GM12872 (cell line): ENCODE measurements around the gene COMMD6.

Experiments
- TF ChIP-seq, protein P1 (sequence below): IDR thresholded peaks from 3 replicates; pipeline ENCODE4 v1.5.1; 2011; ENCODE audit warnings: low read depth, mild to moderate bottlenecking, low read length, moderate library complexity; ENCODE audit not compliant: insufficient read depth

Gene COMMD6

DNA sequence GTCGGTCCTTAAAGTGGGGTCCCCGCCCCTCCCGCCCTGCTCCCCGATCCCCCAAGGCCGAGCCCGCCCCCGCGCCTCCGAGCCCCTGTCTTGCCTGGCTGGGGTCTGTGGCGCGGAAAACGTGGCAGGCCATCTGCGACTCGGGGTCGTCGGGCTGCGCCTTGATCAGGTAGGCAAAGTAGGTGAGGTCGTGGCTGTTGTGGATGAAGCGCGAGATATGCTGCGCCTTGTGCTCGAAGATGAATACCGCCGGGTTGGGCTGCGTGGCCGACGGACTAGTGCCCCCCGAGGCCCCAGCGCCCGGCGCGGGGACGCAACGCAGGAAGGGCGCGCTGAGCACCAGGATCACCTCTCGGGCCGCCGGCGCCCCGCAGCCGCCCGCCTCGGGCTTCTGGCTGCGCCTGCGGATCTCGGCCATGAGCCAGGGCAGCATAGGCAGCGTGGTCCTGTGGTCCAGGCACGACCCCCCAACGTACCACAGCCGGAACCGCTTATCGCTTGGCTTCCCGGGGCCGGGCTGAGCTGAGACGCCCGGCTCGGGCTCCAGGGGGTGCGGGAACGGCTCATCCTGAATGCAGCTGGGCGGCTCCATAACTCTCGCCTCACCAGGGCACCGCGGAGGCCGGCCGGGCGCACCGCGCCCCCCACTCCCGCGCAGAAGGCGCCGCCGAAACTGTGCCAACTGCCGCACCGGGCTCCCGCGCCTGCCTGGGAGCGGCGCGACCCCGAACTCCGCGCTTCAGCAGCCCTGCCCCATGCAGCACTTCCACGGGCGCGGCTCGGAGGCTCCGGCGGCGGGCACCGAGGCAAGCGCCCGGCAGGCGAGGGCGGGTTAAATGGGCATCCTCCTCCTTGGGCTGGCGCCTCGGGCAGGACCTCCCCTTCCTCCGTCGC is 56.2 kb downstream of the COMMD6 start:
- TF ChIP-seq, protein P1, sequence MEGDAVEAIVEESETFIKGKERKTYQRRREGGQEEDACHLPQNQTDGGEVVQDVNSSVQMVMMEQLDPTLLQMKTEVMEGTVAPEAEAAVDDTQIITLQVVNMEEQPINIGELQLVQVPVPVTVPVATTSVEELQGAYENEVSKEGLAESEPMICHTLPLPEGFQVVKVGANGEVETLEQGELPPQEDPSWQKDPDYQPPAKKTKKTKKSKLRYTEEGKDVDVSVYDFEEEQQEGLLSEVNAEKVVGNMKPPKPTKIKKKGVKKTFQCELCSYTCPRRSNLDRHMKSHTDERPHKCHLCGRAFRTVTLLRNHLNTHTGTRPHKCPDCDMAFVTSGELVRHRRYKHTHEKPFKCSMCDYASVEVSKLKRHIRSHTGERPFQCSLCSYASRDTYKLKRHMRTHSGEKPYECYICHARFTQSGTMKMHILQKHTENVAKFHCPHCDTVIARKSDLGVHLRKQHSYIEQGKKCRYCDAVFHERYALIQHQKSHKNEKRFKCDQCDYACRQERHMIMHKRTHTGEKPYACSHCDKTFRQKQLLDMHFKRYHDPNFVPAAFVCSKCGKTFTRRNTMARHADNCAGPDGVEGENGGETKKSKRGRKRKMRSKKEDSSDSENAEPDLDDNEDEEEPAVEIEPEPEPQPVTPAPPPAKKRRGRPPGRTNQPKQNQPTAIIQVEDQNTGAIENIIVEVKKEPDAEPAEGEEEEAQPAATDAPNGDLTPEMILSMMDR = 0 out of 3 replicates have a peak, but pooled peaks have one; percentile 2

DNA sequence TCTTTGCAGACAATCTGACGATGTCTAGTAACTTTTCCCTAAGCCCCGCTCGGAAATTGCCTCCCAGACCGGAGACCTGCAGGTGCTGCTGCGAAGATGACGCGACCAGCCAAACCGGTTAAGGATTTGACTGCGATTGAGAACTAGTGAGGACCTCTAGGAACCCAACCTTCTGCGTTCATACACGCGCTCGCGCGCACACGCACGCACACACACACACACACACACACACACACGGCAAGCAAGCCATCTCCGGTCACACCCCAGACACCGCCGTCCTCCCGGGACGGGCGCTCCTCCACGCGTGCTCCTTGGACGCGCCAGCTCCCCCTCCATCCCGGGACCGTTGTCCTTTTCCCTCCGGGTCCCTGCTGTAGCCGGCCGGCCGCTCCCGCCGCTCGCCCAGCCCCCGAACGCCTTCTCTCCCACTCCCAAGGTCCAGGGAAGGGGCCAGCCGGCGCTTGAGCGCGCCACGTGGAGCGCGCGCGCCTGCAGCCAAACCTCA is 56.9 kb downstream of the COMMD6 start:
- TF ChIP-seq, protein P1 = no peak

- TF ChIP-seq, protein P1 = no peak
These were observed 58.4 kb downstream of the COMMD6 start for GRCh38 chr13:75479102-75479740.

- TF ChIP-seq, protein P1 = no peak
These were observed 59.0 kb downstream of the COMMD6 start for GRCh38 chr13:75478659-75479058.
